Activated T-cell treated with anti-CD3 and anti-CD28 coated beads, Interleukin-2, amount 50 U/mL, for 4 hours (primary cell): ENCODE results near the gene MED26. TPM values are rescaled to one million over a fixed set of nuclear protein-coding genes. Genes with fewer than 3 reads are reported as not detected.
"Not testable (repeated sequence)": the region's sequence is repeated elsewhere in the genome, so short reads cannot be mapped to it uniquely, and the experiment has no call there.

Experiments used
- ATAC-seq, 2 donors: fragments of 200-7000 bp; cut with Tn5 transposase; one replicate each; pipeline ENCODE4 v1.10.0; 2021
- DNase-seq: peaks from one replicate; pipeline ENCODE4 v3.0.0-alpha.2; 2020
- H3K27me3 Mint-ChIP-seq: one replicate; pipeline ENCODE4 v1.8.0; 2021; ENCODE audit warnings: low read depth, mixed read lengths
- H3K36me3 Mint-ChIP-seq: one replicate; pipeline ENCODE4 v1.8.0; 2022; ENCODE audit warnings: mixed read lengths; ENCODE audit not compliant: insufficient read depth
- H3K4me1 Mint-ChIP-seq: one replicate; pipeline ENCODE4 v1.8.0; 2021; ENCODE audit warnings: low read depth, mixed read lengths
- H3K4me3 Mint-ChIP-seq: one replicate; pipeline ENCODE4 v1.8.0; 2021; ENCODE audit warnings: mild to moderate bottlenecking, moderate library complexity, mixed read lengths
- H3K9me3 Mint-ChIP-seq: one replicate; pipeline ENCODE4 v1.8.0; 2021; ENCODE audit warnings: mixed read lengths
- total RNA-seq, 3 donors: library from RNA; stranded (reverse); gene quantifications; one replicate each; pipeline ENCODE4 v1.2.1, GENCODE V29; 2021

MED26 gene
- total RNA-seq, 3 donors from 2014 or later, result 17.4 to 19.5 (median 18.2) TPM

GRCh38 chr19:16659464-16659831, 31.4 kb upstream of the MED26 start:
- Mint-ChIP-seq H3K4me3 (peak overlapping the region; percentile 98), H3K36me3 (peaks cover 22% of the 10 kb centered on the region), H3K9me3 (no peaks in the 10 kb centered on the region), H3K4me1 (peaks cover 33% of the 10 kb centered on the region), H3K27me3 (no peaks in the 10 kb centered on the region)
- no peak for ATAC-seq
- DNase-seq, result no peak

- H3K36me3 Mint-ChIP-seq, result peaks cover 30% of the 10 kb centered on the region
- ATAC-seq (no peak), DNase-seq (no peak)
- no peaks in the 10 kb centered on the region for H3K9me3 Mint-ChIP-seq
- H3K4me1 Mint-ChIP-seq, result peaks cover 33% of the 10 kb centered on the region
- no peaks in the 10 kb centered on the region for H3K27me3 Mint-ChIP-seq
- no peak overlapping the region for H3K4me3 Mint-ChIP-seq
These were observed 29.4 kb upstream of the MED26 start for GRCh38 chr19:16657384-16657783.

- Mint-ChIP-seq H3K36me3 (peaks cover 42% of the 10 kb centered on the region), H3K27me3 (no peaks in the 10 kb centered on the region), H3K4me3 (no peak overlapping the region), H3K4me1 (peaks cover 27% of the 10 kb centered on the region), H3K9me3 (no peaks in the 10 kb centered on the region)
- DNase-seq, result no peak
- no peak for ATAC-seq
These were observed 27.7 kb upstream of the MED26 start for GRCh38 chr19:16655727-16656126.

- no peak for ATAC-seq
- Mint-ChIP-seq H3K4me3 (no peak overlapping the region), H3K4me1 (peaks cover 30% of the 10 kb centered on the region), H3K27me3 (no peaks in the 10 kb centered on the region), H3K9me3 (no peaks in the 10 kb centered on the region), H3K36me3 (peaks cover 47% of the 10 kb centered on the region)
- no peak for DNase-seq
These were observed 26.6 kb upstream of the MED26 start for GRCh38 chr19:16654627-16655026.

GRCh38 chr19:16654140-16654539, 26.1 kb upstream of the MED26 start:
- ATAC-seq, result peak; percentile 37 to 58
- Mint-ChIP-seq H3K4me3 (no peak overlapping the region), H3K36me3 (peaks cover 49% of the 10 kb centered on the region)

GRCh38 chr19:16652854-16653253, 24.9 kb upstream of the MED26 start:
- H3K4me1 Mint-ChIP-seq, result peaks cover 17% of the 10 kb centered on the region
- no peaks in the 10 kb centered on the region for H3K9me3 Mint-ChIP-seq
- no peak overlapping the region for H3K4me3 Mint-ChIP-seq
- H3K36me3 Mint-ChIP-seq, result peaks cover 44% of the 10 kb centered on the region
- ATAC-seq (no peak), DNase-seq (no peak)
- no peaks in the 10 kb centered on the region for H3K27me3 Mint-ChIP-seq

More at GRCh38 chr19:16654140-16654539, 26.1 kb upstream of the MED26 start:
- no peaks in the 10 kb centered on the region for H3K9me3 Mint-ChIP-seq
- H3K27me3 Mint-ChIP-seq, result no peaks in the 10 kb centered on the region
- peaks cover 30% of the 10 kb centered on the region for H3K4me1 Mint-ChIP-seq
- DNase-seq, result no peak

GRCh38 chr19:16651421-16652188, 23.6 kb upstream of the MED26 start:
- not testable (repeated sequence) for ATAC-seq, H3K9me3 Mint-ChIP-seq, DNase-seq, H3K4me3 Mint-ChIP-seq, H3K27me3 Mint-ChIP-seq
- peaks cover 11% of the 10 kb centered on the region for H3K4me1 Mint-ChIP-seq
- H3K36me3 Mint-ChIP-seq, result peaks cover 38% of the 10 kb centered on the region

GRCh38 chr19:16650821-16651220, 22.8 kb upstream of the MED26 start:
- ATAC-seq, result no peak
- Mint-ChIP-seq H3K4me3 (no peak overlapping the region), H3K36me3 (peaks cover 41% of the 10 kb centered on the region), H3K9me3 (no peaks in the 10 kb centered on the region), H3K27me3 (no peaks in the 10 kb centered on the region), H3K4me1 (peaks cover 6% of the 10 kb centered on the region)
- no peak for DNase-seq

GRCh38 chr19:16649734-16650133, 21.7 kb upstream of the MED26 start:
- Mint-ChIP-seq H3K4me3 (no peak overlapping the region), H3K9me3 (no peaks in the 10 kb centered on the region), H3K4me1 (peaks cover 7% of the 10 kb centered on the region), H3K36me3 (peaks cover 40% of the 10 kb centered on the region), H3K27me3 (no peaks in the 10 kb centered on the region)
- no peak for DNase-seq
- no peak for ATAC-seq

GRCh38 chr19:16645140-16645539, 17.1 kb upstream of the MED26 start:
- Mint-ChIP-seq H3K9me3 (no peaks in the 10 kb centered on the region), H3K4me3 (no peak overlapping the region), H3K27me3 (no peaks in the 10 kb centered on the region), H3K36me3 (peaks cover 20% of the 10 kb centered on the region), H3K4me1 (peaks cover 6% of the 10 kb centered on the region)
- DNase-seq (no peak), ATAC-seq (no peak)

- Mint-ChIP-seq H3K36me3 (peaks cover 19% of the 10 kb centered on the region), H3K4me1 (peaks cover 13% of the 10 kb centered on the region), H3K9me3 (no peaks in the 10 kb centered on the region), H3K4me3 (no peak overlapping the region), H3K27me3 (no peaks in the 10 kb centered on the region)
- ATAC-seq (no peak), DNase-seq (no peak)
These were observed 13.7 kb upstream of the MED26 start for GRCh38 chr19:16641695-16642094.

GRCh38 chr19:16640951-16641350, 12.9 kb upstream of the MED26 start:
- ATAC-seq (no peak), DNase-seq (no peak)
- peaks cover 13% of the 10 kb centered on the region for H3K4me1 Mint-ChIP-seq
- no peaks in the 10 kb centered on the region for H3K27me3 Mint-ChIP-seq
- peaks cover 18% of the 10 kb centered on the region for H3K36me3 Mint-ChIP-seq
- no peak overlapping the region for H3K4me3 Mint-ChIP-seq
- H3K9me3 Mint-ChIP-seq, result no peaks in the 10 kb centered on the region

GRCh38 chr19:16638666-16639065, 10.7 kb upstream of the MED26 start:
- ATAC-seq (no peak), DNase-seq (no peak)
- H3K9me3 Mint-ChIP-seq, result no peaks in the 10 kb centered on the region
- H3K4me3 Mint-ChIP-seq, result no peak overlapping the region
- no peaks in the 10 kb centered on the region for H3K27me3 Mint-ChIP-seq
- H3K4me1 Mint-ChIP-seq, result peaks cover 9% of the 10 kb centered on the region
- H3K36me3 Mint-ChIP-seq, result peaks cover 10% of the 10 kb centered on the region

- ATAC-seq, result no peak
- no peaks in the 10 kb centered on the region for H3K9me3 Mint-ChIP-seq
- peaks cover 10% of the 10 kb centered on the region for H3K36me3 Mint-ChIP-seq
- no peak overlapping the region for H3K4me3 Mint-ChIP-seq
- no peaks in the 10 kb centered on the region for H3K27me3 Mint-ChIP-seq
- no peak for DNase-seq
- H3K4me1 Mint-ChIP-seq, result peaks cover 9% of the 10 kb centered on the region
These were observed 9.5 kb upstream of the MED26 start for GRCh38 chr19:16637535-16637934.

- ATAC-seq, result no peak
- Mint-ChIP-seq H3K4me1 (peaks cover 18% of the 10 kb centered on the region), H3K4me3 (no peak overlapping the region), H3K9me3 (no peaks in the 10 kb centered on the region), H3K27me3 (no peaks in the 10 kb centered on the region), H3K36me3 (peaks cover 7% of the 10 kb centered on the region)
- DNase-seq, result no peak
These were observed 3.5 kb upstream of the MED26 start for GRCh38 chr19:16631465-16631864.
